GM08714 (cell line): Measurements from ENCODE around the gene PIGS.
"Not testable (repeated sequence)": the region's sequence is repeated elsewhere in the genome, so short reads cannot be mapped to it uniquely, and the experiment has no call there.

Experiments used
- H3K4me3 ChIP-seq: fragments of 200-500 bp; sonication (Bioruptor generic); 2 replicates; pipeline ENCODE4 v1.5.1; 2014; ENCODE audit warnings: mild to moderate bottlenecking, low read length, inconsistent platforms
- ZNF274 ChIP-seq: IDR thresholded peaks from 2 replicates; pipeline ENCODE4 v1.6.1; 2012; ENCODE audit warnings: mild to moderate bottlenecking, low read depth, low read length

The PIGS gene

GRCh38 chr17:28571361-28572122, at the start of gene PIGS:
Gene PIGS (minus strand): TSS chr17:28571524. CDS start chr17:28571496, 28 bp downstream.
- TF ChIP-seq ZNF274 = no peak
- H3K4me3 ChIP-seq = peak within 1 kb of the TSS; percentile 89

DNA sequence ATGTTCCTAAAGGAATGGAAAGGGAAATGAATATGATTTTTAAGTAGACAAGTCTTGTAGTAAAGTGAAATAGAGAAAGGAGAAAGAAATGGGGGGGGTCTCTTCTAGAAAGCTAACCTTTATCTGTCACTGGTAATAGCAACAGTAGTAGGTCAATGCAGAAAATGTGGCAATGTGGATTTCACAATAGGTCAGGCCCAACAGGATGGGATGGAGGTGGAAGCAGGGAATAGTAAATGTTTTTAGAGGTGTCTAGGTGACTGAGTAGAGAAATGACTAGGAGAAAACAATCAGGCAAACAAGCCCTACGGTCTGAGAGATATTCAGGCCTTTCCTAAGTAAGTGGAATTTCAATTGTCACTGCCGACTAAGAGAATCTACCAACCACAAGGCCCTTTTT, 48.7 kb upstream of the PIGS start:
- H3K4me3 ChIP-seq = no peak overlapping the region
- no peak for TF ChIP-seq ZNF274

- no peak for TF ChIP-seq ZNF274
Observed at GRCh38 chr17:28618464-28618863, 47.1 kb upstream of the PIGS start.

DNA sequence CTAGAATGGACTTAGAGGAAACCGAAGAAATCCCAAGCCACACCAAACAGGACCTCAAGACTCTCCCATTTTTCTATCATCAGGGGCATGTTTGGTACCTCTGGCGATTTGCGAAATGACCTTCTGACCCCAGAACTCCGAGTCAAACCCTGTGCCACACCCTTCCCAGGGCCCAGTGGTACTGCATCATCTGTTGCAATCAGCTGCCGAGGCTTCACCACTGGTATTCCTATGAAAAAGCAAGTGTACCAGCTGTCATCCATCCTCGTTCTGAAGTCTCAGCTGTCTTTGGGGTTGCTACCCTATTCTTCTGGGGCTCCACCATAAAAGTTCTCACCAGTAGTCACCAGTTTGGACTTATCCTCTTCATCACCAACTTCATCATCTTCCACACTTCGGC, 45.0 kb upstream of the PIGS start:
- no peak overlapping the region for H3K4me3 ChIP-seq
- TF ChIP-seq ZNF274 = no peak

More at GRCh38 chr17:28618464-28618863, 47.1 kb upstream of the PIGS start:
- no peak overlapping the region for H3K4me3 ChIP-seq

DNA sequence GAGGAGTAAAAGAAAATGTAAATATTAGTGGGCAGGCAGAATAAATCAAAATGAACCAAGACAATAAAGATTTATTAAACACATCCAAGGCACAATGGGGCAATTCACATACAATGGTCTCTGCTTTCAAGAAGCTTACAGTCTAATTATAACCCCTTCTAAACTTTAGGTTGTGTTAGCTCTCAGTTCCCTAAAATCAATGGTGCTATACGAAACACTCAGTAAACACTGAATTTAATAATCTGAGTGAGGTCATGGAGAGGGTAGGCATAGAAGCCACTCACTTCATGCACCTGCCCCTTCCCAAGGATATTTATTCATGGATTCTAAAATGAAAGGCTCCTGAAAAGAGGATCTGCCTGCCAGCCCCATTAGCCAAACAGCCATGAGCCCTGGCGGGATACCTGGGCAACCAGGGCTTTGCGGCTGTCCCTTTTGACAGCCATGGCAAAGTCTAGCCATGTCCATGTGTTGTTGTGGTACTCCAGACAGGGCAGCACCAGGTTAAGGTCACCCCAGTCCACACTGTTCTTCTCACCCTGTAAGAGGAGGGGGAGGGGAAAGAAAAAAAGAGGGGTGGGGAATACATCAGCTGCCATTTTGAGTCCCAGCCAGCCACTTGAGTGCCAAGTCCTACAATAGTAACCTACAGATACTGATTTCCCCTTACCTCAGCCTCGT, 44.1 kb upstream of the PIGS start:
- no peak for TF ChIP-seq ZNF274
- no peak overlapping the region for H3K4me3 ChIP-seq

GRCh38 chr17:28613931-28614381, 42.6 kb upstream of the PIGS start, which contains the start of gene RSKR:
Gene RSKR (minus strand): TSS chr17:28614185. CDS start chr17:28614161, 24 bp downstream.
- TF ChIP-seq ZNF274 = no peak
- H3K4me3 ChIP-seq = no peak within 1 kb of the TSS

DNA sequence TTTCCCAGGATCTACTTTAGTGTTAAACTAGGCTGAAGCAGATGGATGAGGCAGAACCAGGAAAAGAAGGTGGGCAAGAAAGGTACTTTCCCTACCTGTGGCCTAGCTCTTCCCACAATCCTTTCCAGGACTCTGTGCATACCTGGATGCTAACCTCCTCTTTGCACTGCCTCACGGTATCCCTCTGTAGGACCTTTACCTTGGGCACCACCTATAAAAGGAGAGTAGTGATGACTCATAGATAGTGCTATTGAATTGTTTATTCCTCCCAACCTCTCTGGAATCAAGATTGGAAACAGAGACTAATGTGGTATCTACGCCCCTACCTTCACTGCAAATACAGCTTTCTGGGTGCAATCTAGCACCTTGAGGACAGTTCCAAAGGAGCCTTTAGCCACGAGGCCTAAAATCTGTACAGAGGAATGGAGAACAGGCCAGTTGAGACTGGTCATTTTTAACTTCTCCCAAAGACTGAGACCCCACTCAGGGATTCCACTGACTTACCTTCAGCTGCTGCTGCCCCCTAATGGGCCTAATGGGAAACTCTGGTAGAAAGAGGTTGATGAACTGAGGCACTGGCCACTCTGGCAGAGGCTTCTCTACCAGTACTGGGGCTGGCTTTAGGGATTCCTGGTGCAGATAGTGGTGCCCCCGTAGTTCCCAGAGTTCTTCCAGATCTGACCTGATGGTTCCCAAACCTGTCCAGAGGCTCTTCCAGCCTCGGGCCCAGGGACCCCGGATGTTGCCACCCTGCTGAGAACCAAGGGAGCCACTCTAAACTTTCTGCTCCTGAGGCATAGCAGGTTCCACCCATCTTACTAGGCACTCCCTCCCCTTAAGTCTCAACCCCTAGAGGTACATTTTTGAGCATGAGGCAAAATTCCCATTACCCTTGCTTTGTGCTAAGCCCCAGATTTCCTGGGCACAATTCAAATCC, 41.9 kb upstream of the PIGS start:
- TF ChIP-seq ZNF274 = no peak
- no peak overlapping the region for H3K4me3 ChIP-seq

DNA sequence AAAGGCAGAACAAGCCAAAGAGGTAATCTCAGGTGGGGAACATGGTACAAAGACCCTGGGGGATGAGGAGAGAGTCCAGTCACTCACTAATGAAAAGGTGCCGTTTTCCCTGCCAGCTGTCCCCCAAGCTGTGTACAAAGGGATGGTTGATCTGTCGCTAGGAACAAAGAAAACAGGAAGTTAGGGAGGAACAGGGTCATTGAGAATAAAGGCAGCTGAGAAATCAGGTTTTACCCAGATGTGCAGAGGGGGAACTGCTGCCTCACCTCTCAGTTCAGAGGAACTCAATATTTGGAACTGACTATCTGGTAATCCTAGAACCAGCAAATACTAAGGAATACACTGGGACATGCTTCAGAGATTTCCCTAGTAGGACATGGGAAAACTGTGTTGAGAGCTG, 41.2 kb upstream of the PIGS start:
- no peak for TF ChIP-seq ZNF274
- no peak overlapping the region for H3K4me3 ChIP-seq

- H3K4me3 ChIP-seq = no peak overlapping the region
- no peak for TF ChIP-seq ZNF274
Observed at GRCh38 chr17:28610376-28610775, 39.1 kb upstream of the PIGS start.

DNA sequence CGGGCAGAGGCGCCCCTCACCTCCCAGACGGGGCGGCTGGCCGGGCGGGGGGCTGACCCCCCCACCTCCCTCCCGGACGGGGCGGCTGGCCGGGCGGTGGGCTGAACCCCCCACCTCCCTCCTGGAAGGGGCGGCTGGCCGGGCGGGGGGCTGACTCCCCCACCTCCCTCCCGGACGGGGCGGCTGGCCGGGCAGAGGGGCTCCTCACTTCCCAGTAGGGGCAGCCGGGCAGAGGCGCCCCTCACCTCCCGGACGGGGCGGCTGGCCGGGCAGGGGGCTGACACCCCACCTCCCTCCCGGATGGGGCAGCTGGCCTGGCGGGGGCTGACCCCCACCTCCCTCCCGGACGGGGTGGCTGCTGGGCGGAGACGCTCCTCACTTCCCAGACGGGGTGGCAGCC, 32.7 kb upstream of the PIGS start:
- H3K4me3 ChIP-seq = not testable (repeated sequence)

DNA sequence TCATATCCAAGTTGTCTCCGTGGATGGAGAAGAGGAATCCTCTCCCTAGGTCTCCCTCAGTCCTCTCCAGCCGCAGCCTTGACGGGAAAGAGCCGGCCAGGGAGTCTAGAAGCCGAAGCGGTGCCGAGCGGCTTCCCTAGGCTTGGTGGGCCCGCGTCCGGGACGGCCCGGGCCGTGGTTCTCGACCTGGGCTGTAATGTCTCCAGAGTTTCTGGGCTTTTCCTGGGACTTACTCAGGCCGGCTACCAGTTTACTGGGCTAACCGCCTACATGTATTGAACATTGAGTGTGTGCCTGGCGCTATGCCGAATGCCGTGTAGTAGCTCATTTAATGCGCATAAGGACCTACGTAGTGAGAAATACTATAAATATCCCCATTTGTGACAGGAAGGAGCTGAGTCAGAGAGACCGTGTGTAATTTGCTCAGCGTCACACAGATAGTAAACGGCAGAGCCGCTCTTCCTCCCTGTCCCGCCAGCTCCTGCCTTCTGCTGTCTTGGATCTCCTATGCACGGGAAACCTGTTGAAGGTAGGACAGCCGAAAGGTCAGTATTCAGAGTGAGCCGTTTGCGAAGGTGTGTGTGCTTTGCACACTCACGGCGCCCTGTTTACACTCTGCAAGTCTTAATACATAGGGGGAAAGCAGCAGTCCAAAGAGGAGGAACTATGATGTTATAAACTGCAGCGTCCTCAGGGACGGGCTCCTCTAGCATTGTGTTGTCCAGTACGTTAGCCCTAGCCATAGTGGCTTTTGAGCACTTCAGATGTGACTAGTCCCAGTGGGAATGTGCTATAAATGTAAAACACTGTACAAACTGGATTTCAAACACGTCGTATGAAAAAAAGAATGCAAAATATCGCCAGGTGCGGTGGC, 28.2 kb upstream of the PIGS start:
- TF ChIP-seq ZNF274 = no peak
- H3K4me3 ChIP-seq = peak overlapping the region; percentile 77

GRCh38 chr17:28598799-28599310, 27.5 kb upstream of the PIGS start, which contains the start of gene SPAG5:
Gene SPAG5 (minus strand): TSS chr17:28599025. CDS start chr17:28598946, 79 bp downstream.
- TF ChIP-seq ZNF274 = no peak
- H3K4me3 ChIP-seq = peak within 1 kb of the TSS; percentile 93

- TF ChIP-seq ZNF274 = no peak
- peak overlapping the region; percentile 93 for H3K4me3 ChIP-seq
Observed at GRCh38 chr17:28598389-28598788, 27.1 kb upstream of the PIGS start.
